GM13977 (cell line): Measurements from ENCODE around the gene CAPN2.

Source experiments
- DNase-seq: peaks from one replicate; pipeline ENCODE4 v3.0.0; 2012; ENCODE audit warnings: low spot score
- in situ Hi-C: fragments of 300-500 bp; cut with MboI; formaldehyde crosslinking; loops from one replicate; pipeline ENCODE4 v1.12.0; 2022; ENCODE audit warnings: low sequenced_read_pairs, low pct_unique_long_range_greater_than_20kb, mixed read lengths, inconsistent platforms; ENCODE audit not compliant: unreplicated experiment
- TF ChIP-seq, protein P1 (sequence below): IDR thresholded peaks from 2 replicates; pipeline ENCODE4 v1.5.1; 2012; ENCODE audit warnings: mild to moderate bottlenecking, control low read depth; ENCODE audit not compliant: insufficient read depth; ENCODE audit errors: extremely low read depth, missing control alignments

CAPN2 gene

DNA sequence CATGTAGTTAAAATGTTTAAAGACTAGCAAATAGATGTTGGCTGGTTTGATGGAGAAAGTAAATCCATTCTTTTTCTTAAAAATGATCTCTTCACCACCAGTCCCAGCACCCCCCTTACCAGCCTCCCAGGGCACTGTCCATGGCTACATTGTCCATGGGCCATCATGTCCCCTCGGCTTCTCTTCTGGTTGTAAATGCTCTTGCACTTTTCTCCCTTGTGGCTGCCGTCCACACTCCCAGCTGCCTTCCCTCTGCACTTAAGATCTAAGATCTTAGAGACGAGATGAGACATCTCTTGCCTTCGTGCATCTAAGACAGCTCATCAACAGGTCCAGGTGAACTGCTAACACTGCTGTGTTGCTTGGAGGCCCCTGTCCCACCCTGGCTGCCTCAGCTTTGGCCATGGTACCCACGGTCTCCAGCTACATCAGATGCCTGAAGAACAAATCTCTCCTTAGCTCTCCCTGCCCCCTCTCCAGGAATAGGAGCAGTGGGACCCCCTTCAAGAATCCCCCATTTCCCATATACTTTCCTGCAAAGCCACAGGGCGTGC is 11.1 kb downstream of the CAPN2 start:
- TF ChIP-seq, protein P1, sequence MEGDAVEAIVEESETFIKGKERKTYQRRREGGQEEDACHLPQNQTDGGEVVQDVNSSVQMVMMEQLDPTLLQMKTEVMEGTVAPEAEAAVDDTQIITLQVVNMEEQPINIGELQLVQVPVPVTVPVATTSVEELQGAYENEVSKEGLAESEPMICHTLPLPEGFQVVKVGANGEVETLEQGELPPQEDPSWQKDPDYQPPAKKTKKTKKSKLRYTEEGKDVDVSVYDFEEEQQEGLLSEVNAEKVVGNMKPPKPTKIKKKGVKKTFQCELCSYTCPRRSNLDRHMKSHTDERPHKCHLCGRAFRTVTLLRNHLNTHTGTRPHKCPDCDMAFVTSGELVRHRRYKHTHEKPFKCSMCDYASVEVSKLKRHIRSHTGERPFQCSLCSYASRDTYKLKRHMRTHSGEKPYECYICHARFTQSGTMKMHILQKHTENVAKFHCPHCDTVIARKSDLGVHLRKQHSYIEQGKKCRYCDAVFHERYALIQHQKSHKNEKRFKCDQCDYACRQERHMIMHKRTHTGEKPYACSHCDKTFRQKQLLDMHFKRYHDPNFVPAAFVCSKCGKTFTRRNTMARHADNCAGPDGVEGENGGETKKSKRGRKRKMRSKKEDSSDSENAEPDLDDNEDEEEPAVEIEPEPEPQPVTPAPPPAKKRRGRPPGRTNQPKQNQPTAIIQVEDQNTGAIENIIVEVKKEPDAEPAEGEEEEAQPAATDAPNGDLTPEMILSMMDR, result no peak
- no peak for DNase-seq
- in situ Hi-C loops, result no loop called here

DNA sequence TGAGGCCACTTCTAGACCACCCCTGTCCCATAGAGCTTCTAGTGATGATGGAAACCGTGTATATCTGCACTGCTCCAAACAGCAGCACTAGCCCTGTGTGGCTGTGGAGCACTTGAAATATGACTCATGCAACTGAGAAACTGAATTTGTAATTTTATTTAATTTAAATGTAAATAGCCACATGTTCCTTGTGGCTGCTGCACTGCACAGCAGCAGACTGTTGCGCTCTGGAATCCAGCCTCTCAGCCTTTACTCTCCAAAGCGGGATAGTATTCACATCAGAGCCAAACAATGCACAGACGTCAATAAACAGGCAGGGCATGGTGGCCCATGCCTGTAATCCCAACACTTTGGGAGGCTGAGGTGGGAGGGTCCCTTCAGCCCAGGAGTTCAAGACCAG is 12.0 kb downstream of the CAPN2 start:
- in situ Hi-C loops, result no loop called here
- no peak for DNase-seq
- TF ChIP-seq, protein P1, result no peak

GRCh38 chr1:223725578-223725977 is 13.2 kb downstream of the CAPN2 start:
- in situ Hi-C loops, result no loop called here
- DNase-seq, result no peak
- TF ChIP-seq, protein P1, result no peak

DNA sequence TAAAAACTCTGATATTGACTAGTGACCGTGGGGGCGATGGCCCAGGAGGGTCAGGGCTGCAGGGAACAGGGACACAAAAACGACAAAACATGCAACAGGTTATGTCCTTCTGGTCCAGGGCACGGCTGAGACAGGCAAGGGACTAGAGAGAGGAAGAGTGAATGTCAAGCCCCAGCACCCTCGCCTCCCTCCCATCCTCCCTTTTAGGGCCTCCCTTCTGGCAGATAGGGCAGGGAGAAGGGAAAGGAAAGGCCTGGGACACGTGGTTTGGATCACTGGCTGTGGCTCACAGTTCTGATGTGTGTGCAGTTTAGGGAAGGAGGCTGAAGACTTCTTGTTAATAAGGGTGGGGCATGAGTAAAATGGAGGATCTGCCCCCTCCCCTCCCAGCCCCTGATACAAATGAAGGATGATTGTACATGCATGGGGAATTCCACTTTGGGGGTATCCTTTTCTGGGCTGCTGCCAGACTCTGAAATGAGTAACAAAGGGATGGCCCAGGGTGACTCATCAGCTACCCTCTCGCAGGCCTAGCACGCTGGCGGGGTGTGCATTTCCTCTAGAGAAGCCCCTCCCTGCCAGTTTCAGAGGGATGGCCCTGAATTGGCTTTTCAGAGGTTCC is 14.2 kb downstream of the CAPN2 start:
- in situ Hi-C loops, result no loop called here
- peak; percentile 81 for DNase-seq
- TF ChIP-seq, protein P1, result no peak

- in situ Hi-C loops, result no loop called here
- no peak for DNase-seq
- TF ChIP-seq, protein P1, result no peak
These were observed 15.2 kb downstream of the CAPN2 start for GRCh38 chr1:223727541-223727940.

DNA sequence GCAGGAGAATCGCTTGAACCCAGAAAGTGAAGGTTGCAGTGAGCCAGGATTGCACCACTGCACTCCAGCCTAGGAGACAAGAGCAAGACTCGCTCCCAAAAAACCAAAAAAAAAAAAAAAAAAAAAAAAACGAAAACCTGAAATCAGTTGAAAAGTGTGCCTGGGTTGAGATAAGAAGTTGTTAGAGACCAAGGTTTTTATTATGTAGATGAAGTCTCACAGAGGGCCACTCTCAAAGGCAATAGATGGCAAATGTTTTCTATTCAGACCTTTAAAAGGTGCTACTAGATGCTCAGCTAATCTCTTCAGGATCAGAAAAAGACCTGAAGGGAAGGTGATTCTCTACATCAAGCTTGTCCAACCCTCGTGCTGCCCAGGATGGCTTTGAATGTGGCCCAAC is 17.6 kb downstream of the CAPN2 start:
- TF ChIP-seq, protein P1, result no peak
- in situ Hi-C loops, result no loop called here
- no peak for DNase-seq
